Nephron (organoid): Measurements from ENCODE around the gene TACC2.
A peak's percentile ranks its signal among the peaks of the same experiment; 100 is the strongest.
"Not testable (repeated sequence)": the region's sequence is repeated elsewhere in the genome, so short reads cannot be mapped to it uniquely, and the experiment has no call there.

Experiments
- H3K27ac Mint-ChIP-seq, 3 experiments: 2 replicates each; pipeline ENCODE4 v1.8.0; 2020; ENCODE audit warnings: mixed read lengths in 3 of 3, mild to moderate bottlenecking in 2 of 3, moderate library complexity in 1 of 3
- H3K27me3 Mint-ChIP-seq: 2 replicates; pipeline ENCODE4 v1.8.0; 2021; ENCODE audit warnings: low read depth, mild to moderate bottlenecking, moderate library complexity, mixed read lengths
- H3K36me3 Mint-ChIP-seq: 2 replicates; pipeline ENCODE4 v1.8.0; 2020; ENCODE audit warnings: low read depth, mixed read lengths
- H3K4me1 Mint-ChIP-seq: 2 replicates; pipeline ENCODE4 v1.8.0; 2020; ENCODE audit warnings: mixed read lengths
- H3K4me3 Mint-ChIP-seq, 3 experiments: 2 replicates each; pipeline ENCODE4 v1.8.0; 2020; ENCODE audit warnings: mild to moderate bottlenecking in 3 of 3, mixed read lengths in 3 of 3, moderate library complexity in 2 of 3
- H3K9me3 Mint-ChIP-seq: 2 replicates; pipeline ENCODE4 v1.8.0; 2020; ENCODE audit warnings: mixed read lengths
- CTCF ChIP-seq, 3 experiments: fragments of 200-600 bp; sonication (generic); IDR thresholded peaks; one replicate each; pipeline ENCODE4 v1.5.0; 2021; ENCODE audit warnings: antibody characterized with exemption in 3 of 3; ENCODE audit not compliant: unreplicated experiment in 3 of 3

The TACC2 gene

GRCh38 chr10:122019414-122019975 is 30.5 kb downstream of the TACC2 start:
- Mint-ChIP-seq H3K4me1 (peaks cover 9% of the 10 kb centered on the region), H3K36me3 (no peaks in the 10 kb centered on the region), H3K9me3 (no peaks in the 10 kb centered on the region), H3K4me3 (peak overlapping the region; percentile 59 to 70 (median 61)), H3K27me3 (peaks cover 17% of the 10 kb centered on the region), H3K27ac (peak overlapping the region; percentile 86)
- TF ChIP-seq CTCF (IDR thresholded peaks at IDR 0.05; ENCODE audit: unreplicated experiment in 3 of 3), result no peak

GRCh38 chr10:122020226-122020625 is 31.3 kb downstream of the TACC2 start:
- Mint-ChIP-seq H3K27ac (peak overlapping the region in 1 of 3 experiments; percentile 49), H3K4me1 (peaks cover 9% of the 10 kb centered on the region), H3K9me3 (no peaks in the 10 kb centered on the region), H3K36me3 (no peaks in the 10 kb centered on the region), H3K4me3 (no peak overlapping the region), H3K27me3 (peaks cover 18% of the 10 kb centered on the region)
- TF ChIP-seq CTCF (IDR thresholded peaks at IDR 0.05; ENCODE audit: unreplicated experiment in 3 of 3), result no peak

- TF ChIP-seq CTCF (IDR thresholded peaks at IDR 0.05; ENCODE audit: unreplicated experiment in 3 of 3), result no peak
- H3K27ac Mint-ChIP-seq, result no peak overlapping the region
- peaks cover 18% of the 10 kb centered on the region for H3K27me3 Mint-ChIP-seq
- H3K9me3 Mint-ChIP-seq, result no peaks in the 10 kb centered on the region
- no peak overlapping the region for H3K4me3 Mint-ChIP-seq
- H3K4me1 Mint-ChIP-seq, result peaks cover 9% of the 10 kb centered on the region
- H3K36me3 Mint-ChIP-seq, result no peaks in the 10 kb centered on the region
Observed at GRCh38 chr10:122021379-122021778, 32.4 kb downstream of the TACC2 start.

GRCh38 chr10:122021828-122022227 is 32.9 kb downstream of the TACC2 start:
- TF ChIP-seq CTCF (IDR thresholded peaks at IDR 0.05; ENCODE audit: unreplicated experiment in 3 of 3), result no peak
- Mint-ChIP-seq H3K27me3 (peaks cover 18% of the 10 kb centered on the region), H3K36me3 (no peaks in the 10 kb centered on the region), H3K27ac (no peak overlapping the region), H3K4me1 (peaks cover 9% of the 10 kb centered on the region), H3K4me3 (no peak overlapping the region), H3K9me3 (no peaks in the 10 kb centered on the region)

GRCh38 chr10:122022276-122022675 is 33.3 kb downstream of the TACC2 start:
- no peak for TF ChIP-seq CTCF (IDR thresholded peaks at IDR 0.05; ENCODE audit: unreplicated experiment in 3 of 3)
- Mint-ChIP-seq H3K27me3 (peaks cover 18% of the 10 kb centered on the region), H3K4me3 (no peak overlapping the region), H3K27ac (no peak overlapping the region), H3K4me1 (peaks cover 9% of the 10 kb centered on the region), H3K9me3 (no peaks in the 10 kb centered on the region), H3K36me3 (no peaks in the 10 kb centered on the region)

- not testable (repeated sequence) for H3K4me1 Mint-ChIP-seq, H3K9me3 Mint-ChIP-seq, H3K36me3 Mint-ChIP-seq, H3K4me3 Mint-ChIP-seq, H3K27ac Mint-ChIP-seq
- peaks cover 18% of the 10 kb centered on the region for H3K27me3 Mint-ChIP-seq
Observed at GRCh38 chr10:122023257-122023656, 34.3 kb downstream of the TACC2 start.
